Pancreas (tissue), 10 donors: Measurements from ENCODE around the gene GOLGA6L25. TPM values are rescaled to one million over a fixed set of nuclear protein-coding genes. Genes with fewer than 3 reads are reported as not detected.
"Not testable (repeated sequence)": the region's sequence is repeated elsewhere in the genome, so short reads cannot be mapped to it uniquely, and the experiment has no call there.

Experiments
- ATAC-seq, 4 donors: fragments of 200-7000 bp; cut with Tn5 transposase; one replicate each; pipeline versions ENCODE4 v1.8.0 to v1.9.1; 2020; ENCODE audit warnings: mild to moderate bottlenecking in 4 of 4, moderate library complexity in 4 of 4
- DNase-seq, 6 donors: peaks; one replicate each; pipeline ENCODE4 v3.0.0-alpha.2; 2020
- FAIRE-seq: peaks from 2 replicates; lab custom pipeline; 2012; peaks lifted over from hg19 to GRCh38; lab: Jason Lieb, UNC
- H3K27ac ChIP-seq, 4 donors: fragments of 200-600 bp; sonication (generic); 1 replicate in 3 of 4; 2 replicates in 1 of 4; pipeline versions ENCODE4 v1.5.0 to v1.8.0; 2020
- H3K27me3 ChIP-seq, 4 donors: fragments of 200-600 bp; one replicate each; pipeline ENCODE4 v1.8.0; 2021
- H3K36me3 ChIP-seq, 3 donors: fragments of 200-600 bp; sonication (generic) in 1 of 3; one replicate each; pipeline versions ENCODE4 v1.5.0 to v1.8.0; 2020 to 2021
- H3K4me1 ChIP-seq, 3 donors: fragments of 200-600 bp; one replicate each; pipeline ENCODE4 v1.8.0; 2021
- H3K4me3 ChIP-seq, 4 donors: fragments of 200-600 bp; sonication (generic) in 2 of 4; one replicate each; pipeline versions ENCODE4 v1.5.0 to v1.8.0; 2020 to 2021
- H3K9me3 ChIP-seq, 4 donors: fragments of 200-600 bp; one replicate each; pipeline ENCODE4 v1.8.0; 2021
- WGBS, 2 donors: extraction: QIAGEN DNeasy Blood & Tissue Kit; methylation state at CpG; one replicate each; pipeline ENCODE4 v1.1.7; 2013; 5-methylcytosine and 5-hydroxymethylcytosine counted together
- intact Hi-C, 3 donors: fragments of 100-400 bp; cut with DNase I; formaldehyde crosslinking; loops; one replicate each; pipeline versions ENCODE4 v1.11.1 to v1.14.2; 2022
- polyA plus RNA-seq, 2 donors: library from polyadenylated mRNA; stranded (reverse); fragments of 200-250 nt; gene quantifications; one replicate each; pipeline ENCODE4 v1.2.3, GENCODE V29; 2013
- total RNA-seq, 6 donors: library from RNA; stranded (reverse); fragmentation: NEBNext Ultra II Directional in 4 of 6; extraction: Animal tissue kit (Norgen Biotek cat#: 25700) in 4 of 6; gene quantifications; one replicate each; pipeline versions ENCODE4 v1.2.1 to v1.2.4, GENCODE V29; 2021 to 2023
- donor health status: healthy with polysubstance abuse.
- donor health status: DM: no; HTN: no; CAD: no; lungs with moderate emphysema.
- donor health status: DM: no; HTN: no; CAD: no.
- donor health status: control.
- donor health status: control.
- donor health status: Bipolar disorder and iron deficiency.
- donor health status: DM: yes; HTN: yes; CAD: no.
- donor health status: DM: no; HTN: no; CAD: no.
- donor health status: DM: no; HTN: no; CAD: no.
- donor health status: DM: yes; HTN: yes; CAD: no.

Gene GOLGA6L25
- total RNA-seq, result not detected
- not detected for polyA plus RNA-seq

- FAIRE-seq, H3K27ac ChIP-seq, H3K36me3 ChIP-seq, DNase-seq, intact Hi-C loops, H3K4me1 ChIP-seq, H3K27me3 ChIP-seq, ATAC-seq, H3K4me3 ChIP-seq, H3K9me3 ChIP-seq: not testable (repeated sequence)
- WGBS, 2 donors, result no CpG with 5 or more reads among the region's 7 CpGs
Observed at GRCh38 chr15:28553268-28553667, at the start of gene GOLGA6L25. Gene GOLGA6L25 (plus strand): TSS chr15:28553568. CDS start chr15:28553629, 61 bp downstream.

- FAIRE-seq, H3K4me1 ChIP-seq, H3K4me3 ChIP-seq, DNase-seq, H3K9me3 ChIP-seq, intact Hi-C loops, ATAC-seq, H3K36me3 ChIP-seq, H3K27me3 ChIP-seq, H3K27ac ChIP-seq: not testable (repeated sequence)
- WGBS, 2 donors, result 3 to 5% methylated on average over 10 to 13 of the region's 63 CpGs
Observed at GRCh38 chr15:28508217-28508889, 45.0 kb upstream of the GOLGA6L25 start.

- peak in 1 of 6 donors; percentile 45 for DNase-seq
- H3K4me3 ChIP-seq, H3K36me3 ChIP-seq, FAIRE-seq, H3K27me3 ChIP-seq, H3K9me3 ChIP-seq, ATAC-seq, H3K27ac ChIP-seq, intact Hi-C loops, H3K4me1 ChIP-seq: not testable (repeated sequence)
- WGBS, 2 donors, result 73 to 93% methylated on average over 5 to 7 of the region's 22 CpGs
Observed at GRCh38 chr15:28514128-28514527, 39.2 kb upstream of the GOLGA6L25 start.

GRCh38 chr15:28515208-28515607, 38.2 kb upstream of the GOLGA6L25 start:
- FAIRE-seq, H3K27me3 ChIP-seq, H3K4me1 ChIP-seq, DNase-seq, ATAC-seq, H3K36me3 ChIP-seq, H3K27ac ChIP-seq, intact Hi-C loops, H3K4me3 ChIP-seq, H3K9me3 ChIP-seq: not testable (repeated sequence)
- WGBS, 2 donors, result 79 to 89% methylated on average over 2 of the region's 11 CpGs

- H3K36me3 ChIP-seq, H3K4me1 ChIP-seq, H3K27ac ChIP-seq, intact Hi-C loops, ATAC-seq, H3K4me3 ChIP-seq, FAIRE-seq, DNase-seq, H3K9me3 ChIP-seq, H3K27me3 ChIP-seq: not testable (repeated sequence)
- 74% methylated on average over 3 of the region's 6 CpGs for WGBS, 2 donors
Observed at GRCh38 chr15:28532954-28533353, 20.4 kb upstream of the GOLGA6L25 start, which contains the start of gene GOLGA8G. Gene GOLGA8G (minus strand): TSS chr15:28532971. CDS start chr15:28532909, 62 bp downstream.

GRCh38 chr15:28573351-28573750, 20.0 kb downstream of the GOLGA6L25 start:
- H3K27me3 ChIP-seq, intact Hi-C loops, H3K9me3 ChIP-seq, H3K27ac ChIP-seq, H3K4me1 ChIP-seq, FAIRE-seq, H3K36me3 ChIP-seq, H3K4me3 ChIP-seq, ATAC-seq: not testable (repeated sequence)
- WGBS, 2 donors, result 83 to 89% methylated on average over 11 of the region's 13 CpGs
- peak in 1 of 6 donors; percentile 22 for DNase-seq

- H3K27ac ChIP-seq, intact Hi-C loops, H3K4me3 ChIP-seq, H3K4me1 ChIP-seq, H3K9me3 ChIP-seq, DNase-seq, H3K36me3 ChIP-seq, H3K27me3 ChIP-seq, FAIRE-seq: not testable (repeated sequence)
- ATAC-seq, result peak in 2 of 4 donors; percentile 56 to 58
- WGBS, 2 donors, result 0% methylated on average over 1 of the region's 72 CpGs; no CpG with 5 or more reads in 1 of the 2 donors
Observed at GRCh38 chr15:28588977-28589606, 35.7 kb downstream of the GOLGA6L25 start.

- H3K36me3 ChIP-seq, intact Hi-C loops, ATAC-seq, H3K27me3 ChIP-seq, FAIRE-seq, H3K27ac ChIP-seq, H3K4me1 ChIP-seq, DNase-seq, H3K9me3 ChIP-seq: not testable (repeated sequence)
- WGBS, 2 donors, result 1 to 5% methylated on average over 8 to 9 of the region's 9 CpGs
- peak overlapping the region in 2 of 4 donors; percentile 20 to 30 for H3K4me3 ChIP-seq
Observed at GRCh38 chr15:28589769-28590168, 36.4 kb downstream of the GOLGA6L25 start.

GRCh38 chr15:28592395-28592794, 39.0 kb downstream of the GOLGA6L25 start:
- H3K36me3 ChIP-seq, ATAC-seq, FAIRE-seq, H3K27ac ChIP-seq, H3K9me3 ChIP-seq, H3K4me1 ChIP-seq, H3K4me3 ChIP-seq, intact Hi-C loops, H3K27me3 ChIP-seq, DNase-seq: not testable (repeated sequence)
- whole genome bisulfite sequencing, 2 donors, result no CpG with 5 or more reads among the region's 3 CpGs

GRCh38 chr15:28593424-28594129, 40.2 kb downstream of the GOLGA6L25 start:
- DNase-seq, H3K36me3 ChIP-seq, H3K4me3 ChIP-seq, intact Hi-C loops, H3K4me1 ChIP-seq, H3K27ac ChIP-seq, FAIRE-seq, H3K9me3 ChIP-seq, H3K27me3 ChIP-seq, ATAC-seq: not testable (repeated sequence)
- 92 to 96% methylated on average over 1 of the region's 5 CpGs for WGBS, 2 donors

GRCh38 chr15:28597471-28597870, 44.1 kb downstream of the GOLGA6L25 start:
- H3K4me1 ChIP-seq, H3K36me3 ChIP-seq, intact Hi-C loops, FAIRE-seq, DNase-seq, H3K27me3 ChIP-seq, H3K4me3 ChIP-seq, H3K9me3 ChIP-seq, ATAC-seq, H3K27ac ChIP-seq: not testable (repeated sequence)
- no CpG with 5 or more reads among the region's 10 CpGs for WGBS, 2 donors
